Measurements from ENCODE around the gene MYL4. TPM values are rescaled to one million over a fixed set of nuclear protein-coding genes. Genes with fewer than 3 reads are reported as not detected.

MYL4 gene
- total and polyA plus RNA-seq, 10 of the 15 experiments (the other 5 are each of a cell fraction or from before 2014, with no cell fraction given), result 0.23 to 1.6 (median 0.58) TPM; not detected in 3

DNA sequence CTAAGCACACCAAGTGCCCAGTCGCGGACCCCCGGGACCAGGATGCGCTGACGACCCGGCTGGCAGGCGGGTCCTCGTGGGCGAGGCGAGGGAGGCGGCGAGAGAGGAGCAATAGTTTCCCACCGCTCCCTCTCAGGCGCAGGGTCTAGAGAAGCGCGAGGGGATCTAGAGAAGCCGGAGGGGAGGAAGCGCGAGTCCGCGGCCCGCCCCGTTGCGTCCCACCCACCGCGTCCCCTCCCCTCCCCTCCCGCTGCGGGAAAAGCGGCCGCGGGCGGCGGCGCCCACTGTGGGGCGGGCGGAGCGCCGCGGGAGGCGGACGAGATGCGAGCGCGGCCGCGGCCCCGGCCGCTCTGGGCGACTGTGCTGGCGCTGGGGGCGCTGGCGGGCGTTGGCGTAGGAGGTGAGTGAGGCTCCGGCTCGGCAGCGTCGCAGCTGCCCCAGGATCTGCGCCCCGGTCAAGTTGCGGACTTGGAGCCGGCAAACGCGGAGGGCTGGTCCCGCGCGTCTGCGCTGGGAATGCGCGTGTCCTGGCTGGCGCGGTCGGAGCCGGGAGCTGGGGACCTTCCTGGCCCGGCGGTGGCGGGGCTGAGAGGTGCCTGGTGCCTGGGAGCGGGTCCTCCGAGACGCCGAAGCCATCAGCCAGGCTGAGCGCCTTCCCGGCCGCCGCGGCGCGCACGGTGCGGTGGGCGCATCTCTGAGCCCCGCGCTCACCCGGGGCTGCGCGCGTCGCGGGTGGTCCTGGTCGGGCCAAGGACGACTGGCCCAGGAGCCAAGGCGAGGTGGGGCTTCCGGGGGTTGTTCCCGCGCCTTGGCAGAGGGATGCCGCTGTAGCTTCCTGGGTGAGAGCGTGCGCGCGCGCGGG, 44.6 kb downstream of the MYL4 start, which contains the start of gene ITGB3:
TSS of gene ITGB3 (plus strand) at position 287 of the 862 bp plus-strand sequence. CDS start at position 322, 35 bp downstream.
- no peak for FAIRE-seq
- CTCF ChIA-PET, result interaction anchor here (1.0 to 3.6 kb wide), 2 partner anchors 23 to 33 kb away, joined by 4 to 28 read pairs; no protein-coding TSS in a partner anchor
- POLR2A ChIA-PET, result interaction anchor here (0.6 to 4.8 kb wide), 4 partner anchors 19 to 64 kb away, joined by 3 to 42 read pairs (median 4); no protein-coding TSS in a partner anchor
- H3K4me2 ChIP-seq (ENCODE audit: control insufficient read depth, insufficient read depth), result peak within 1 kb of the TSS; percentile 79
- no TSS peak for BruUV-seq (replicated peaks)
- H4K20me1 ChIP-seq (ENCODE audit: control insufficient read depth, insufficient read depth), result no peaks in the 10 kb centered on the region
- no peaks in the 10 kb centered on the region for H3K79me2 ChIP-seq (ENCODE audit: control insufficient read depth, insufficient read depth, low read length)
- in situ Hi-C loops (cut with MboI) (no loop called here), intact Hi-C loops (cut with micrococcal nuclease; ENCODE audit: unreplicated experiment) (loop anchor here (1.0 to 2.0 kb wide), 2 partner anchors 23 to 62 kb away; no protein-coding TSS in a partner anchor)
- no peaks in the 10 kb centered on the region for H3K36me3 ChIP-seq (ENCODE audit: control insufficient read depth in 2 of 2, insufficient read depth in 2 of 2, low read length in 1 of 2)
- H2AFZ ChIP-seq (ENCODE audit: control insufficient read depth, low read depth, low read length), result peak within 1 kb of the TSS; percentile 87
- H3K27me3 ChIP-seq (replicated peaks in 1 of 2; ENCODE audit: control insufficient read depth in 2 of 2, insufficient read depth in 2 of 2, low read length in 1 of 2), result no peaks in the 10 kb centered on the region
- peak; percentile 93 for ATAC-seq
- SMC1A ChIA-PET (ENCODE audit: uncharacterized antibody, unreplicated experiment), result interaction anchor here (0.7 to 8.3 kb wide), 6 partner anchors 11 to 62 kb away, joined by 3 to 81 read pairs (median 11); no protein-coding TSS in a partner anchor
- no peak for DNase-seq (ENCODE audit: low read depth, low spot score)
- no peaks in the 10 kb centered on the region for H3K9me3 ChIP-seq (replicated peaks; ENCODE audit: control insufficient read depth, insufficient read depth, low read length)
- H3K9ac ChIP-seq (ENCODE audit: control insufficient read depth, insufficient read depth, low read length), result peak within 1 kb of the TSS; percentile 37; the same call in 1 of the 2 replicates
- 1% methylated on average over 77 of the region's 112 CpGs for WGBS (ENCODE audit: insufficient coverage, insufficient replicate concordance, low lambda C conversion rate, missing lambda C conversion rate)
- no peak within 1 kb of the TSS for H3K27ac ChIP-seq (ENCODE audit: control insufficient read depth, insufficient read depth)
- H3K4me3 ChIP-seq, result peak within 1 kb of the TSS; percentile 81
- H3K4me1 ChIP-seq (ENCODE audit: control insufficient read depth, insufficient read depth, low read length), result no peaks in the 10 kb centered on the region; the same call in 1 of the 2 replicates
- RAD21 ChIA-PET (ENCODE audit: unreplicated experiment), result interaction anchor here (1.0 to 2.5 kb wide), 5 partner anchors 23 to 62 kb away, joined by 4 to 11 read pairs (median 5); no protein-coding TSS in a partner anchor
- TF ChIP-seq NR2F1 (conservative IDR thresholded peaks at IDR 0.05) (peak; percentile 68), SMAD1 (IDR thresholded peaks at IDR 0.05; ENCODE audit: low read depth, partially characterized antibody) (no peak), HDAC2 (IDR thresholded peaks at IDR 0.05) (0 out of 2 replicates have a peak, but pooled peaks have one; percentile 27), REST (IDR thresholded peaks at IDR 0.05; ENCODE audit: low read depth, low read length) (no peak), WRNIP1 (IDR thresholded peaks at IDR 0.05; ENCODE audit: borderline replicate concordance, low read depth, low read length) (no peak), POLR2A (IDR thresholded peaks at IDR 0.05; ENCODE audit: low read depth, low read length) (peak; percentile 34; the same call in 1 of the 2 replicates), BMI1 (IDR thresholded peaks at IDR 0.05; ENCODE audit: borderline replicate concordance) (no peak), ASH2L (IDR thresholded peaks at IDR 0.05; ENCODE audit: borderline replicate concordance, low read depth) (no peak), FOXK2 (IDR thresholded peaks at IDR 0.05) (no peak), JUND (IDR thresholded peaks at IDR 0.05; ENCODE audit: low read depth, low read length) (0 out of 2 replicates have a peak, but pooled peaks have one; percentile 17), BACH1 (IDR thresholded peaks at IDR 0.05; ENCODE audit: borderline replicate concordance) (peak; percentile 51; the same call in 1 of the 2 replicates), NRF1 (conservative IDR thresholded peaks at IDR 0.05; ENCODE audit: low read depth, low read length) (0 out of 2 replicates have a peak, but pooled peaks have one; percentile 7), IKZF1 (conservative IDR thresholded peaks at IDR 0.05) (peak; percentile 92), TCF12 (IDR thresholded peaks at IDR 0.05; ENCODE audit: low read depth, low read length) (peak; percentile 56; the same call in 1 of the 2 replicates), SREBF1 (IDR thresholded peaks at IDR 0.05; ENCODE audit: low read length) (no peak), IKZF2 (IDR thresholded peaks at IDR 0.05) (0 out of 4 replicates have a peak, but pooled peaks have one; percentile 11 to 30), RFX5 (IDR thresholded peaks at IDR 0.05; ENCODE audit: low read depth, low read length) (no peak), ATF7 (IDR thresholded peaks at IDR 0.05; ENCODE audit: low read depth) (no peak), BHLHE40 (IDR thresholded peaks at IDR 0.05; ENCODE audit: borderline replicate concordance in 1 of 2, low read depth in 2 of 2, low read length in 1 of 2) (peak in 1 of 2 experiments; percentile 72; a peak in 2 of 4 replicates), CREM (IDR thresholded peaks at IDR 0.05; ENCODE audit: low read depth) (peak; percentile 48), SUPT20H (IDR thresholded peaks at IDR 0.05; ENCODE audit: borderline replicate concordance, control insufficient read depth, low read depth, low read length) (no peak), EZH2 (IDR thresholded peaks at IDR 0.05; ENCODE audit: borderline replicate concordance, control insufficient read depth, low read depth, low read length) (no peak)

All from GM12878 (cell line).